Pancreas (tissue), 10 donors: ENCODE results near the gene CFL2. TPM values are rescaled to one million over a fixed set of nuclear protein-coding genes. Genes with fewer than 3 reads are reported as not detected.

Experiments used
- ATAC-seq, 4 donors: fragments of 200-7000 bp; cut with Tn5 transposase; one replicate each; pipeline versions ENCODE4 v1.8.0 to v1.9.1; 2020; ENCODE audit warnings: mild to moderate bottlenecking in 4 of 4, moderate library complexity in 4 of 4
- DNase-seq, 6 donors: peaks; one replicate each; pipeline ENCODE4 v3.0.0-alpha.2; 2020
- FAIRE-seq: peaks from 2 replicates; lab custom pipeline; 2012; peaks lifted over from hg19 to GRCh38; lab: Jason Lieb, UNC
- H3K27ac ChIP-seq, 4 donors: fragments of 200-600 bp; sonication (generic); 1 replicate in 3 of 4; 2 replicates in 1 of 4; pipeline versions ENCODE4 v1.5.0 to v1.8.0; 2020
- H3K27me3 ChIP-seq, 4 donors: fragments of 200-600 bp; one replicate each; pipeline ENCODE4 v1.8.0; 2021
- H3K36me3 ChIP-seq, 3 donors: fragments of 200-600 bp; sonication (generic) in 1 of 3; one replicate each; pipeline versions ENCODE4 v1.5.0 to v1.8.0; 2020 to 2021
- H3K4me1 ChIP-seq, 3 donors: fragments of 200-600 bp; one replicate each; pipeline ENCODE4 v1.8.0; 2021
- H3K4me3 ChIP-seq, 4 donors: fragments of 200-600 bp; sonication (generic) in 2 of 4; one replicate each; pipeline versions ENCODE4 v1.5.0 to v1.8.0; 2020 to 2021
- H3K9me3 ChIP-seq, 4 donors: fragments of 200-600 bp; one replicate each; pipeline ENCODE4 v1.8.0; 2021
- WGBS, 2 donors: extraction: QIAGEN DNeasy Blood & Tissue Kit; methylation state at CpG; one replicate each; pipeline ENCODE4 v1.1.7; 2013; 5-methylcytosine and 5-hydroxymethylcytosine counted together
- intact Hi-C, 3 donors: fragments of 100-400 bp; cut with DNase I; formaldehyde crosslinking; loops; one replicate each; pipeline versions ENCODE4 v1.11.1 to v1.14.2; 2022
- polyA plus RNA-seq, 2 donors: library from polyadenylated mRNA; stranded (reverse); fragments of 200-250 nt; gene quantifications; one replicate each; pipeline ENCODE4 v1.2.3, GENCODE V29; 2013
- total RNA-seq, 6 donors: library from RNA; stranded (reverse); fragmentation: NEBNext Ultra II Directional in 4 of 6; extraction: Animal tissue kit (Norgen Biotek cat#: 25700) in 4 of 6; gene quantifications; one replicate each; pipeline versions ENCODE4 v1.2.1 to v1.2.4, GENCODE V29; 2021 to 2023
- TF ChIP-seq, protein P1 (sequence below), 4 donors: fragments of 200-600 bp; sonication (generic) in 3 of 4; IDR thresholded peaks; one replicate each; pipeline versions ENCODE4 v1.5.0 to v1.8.0; 2021; ENCODE audit warnings: antibody characterized with exemption in 4 of 4
- donor health status: healthy with polysubstance abuse.
- donor health status: DM: no; HTN: no; CAD: no; lungs with moderate emphysema.
- donor health status: DM: no; HTN: no; CAD: no.
- donor health status: control.
- donor health status: control.
- donor health status: Bipolar disorder and iron deficiency.
- donor health status: DM: yes; HTN: yes; CAD: no.
- donor health status: DM: no; HTN: no; CAD: no.
- donor health status: DM: no; HTN: no; CAD: no.
- donor health status: DM: yes; HTN: yes; CAD: no.

CFL2 gene
- total and polyA plus RNA-seq, 8 donors: 5.1 to 12.7 (median 9.3) TPM

DNA sequence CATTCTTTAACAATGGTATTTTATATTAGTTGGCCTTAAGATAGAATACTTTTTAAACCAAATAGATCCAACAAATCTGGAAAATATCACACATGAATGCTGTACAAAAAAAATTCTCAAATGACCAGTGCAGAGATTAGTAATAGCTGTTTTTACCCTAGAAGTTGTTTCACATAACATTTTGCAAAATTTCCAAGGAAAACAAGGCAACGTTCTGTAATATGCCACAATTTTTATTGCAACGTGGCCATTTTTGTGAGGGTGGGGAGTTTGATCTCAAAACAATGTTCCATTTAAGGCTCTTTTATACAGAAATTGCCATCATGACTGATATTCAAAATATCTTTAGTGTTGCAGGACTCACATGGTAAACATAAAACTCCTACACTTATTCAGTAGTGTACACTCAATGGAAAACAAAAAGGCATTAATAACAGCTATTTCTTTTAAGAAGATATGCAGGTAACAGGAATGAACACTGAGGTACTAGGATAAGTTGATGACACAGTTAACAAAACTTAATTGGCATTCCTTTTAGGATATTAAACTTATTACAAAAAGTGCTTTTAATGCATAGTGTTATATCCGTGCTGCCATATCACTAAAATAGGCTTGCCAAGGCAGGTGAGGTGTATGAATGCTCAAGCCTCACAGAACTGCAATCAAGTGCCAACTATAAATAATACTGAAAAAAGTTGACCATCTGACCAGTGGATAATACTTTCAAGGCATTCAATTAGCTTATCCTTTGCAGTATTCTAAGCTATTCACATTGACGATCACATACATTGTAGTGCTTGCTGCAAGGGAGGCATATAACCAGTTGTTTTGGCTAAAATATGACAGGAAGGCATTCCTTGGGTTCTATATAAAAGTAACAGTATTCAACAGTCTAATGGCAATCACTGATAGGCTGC, 2.3 kb downstream of the CFL2 start:
- 81 to 85% methylated on average over 4 of the region's 4 CpGs for WGBS, 2 donors
- no peak for ATAC-seq

DNA sequence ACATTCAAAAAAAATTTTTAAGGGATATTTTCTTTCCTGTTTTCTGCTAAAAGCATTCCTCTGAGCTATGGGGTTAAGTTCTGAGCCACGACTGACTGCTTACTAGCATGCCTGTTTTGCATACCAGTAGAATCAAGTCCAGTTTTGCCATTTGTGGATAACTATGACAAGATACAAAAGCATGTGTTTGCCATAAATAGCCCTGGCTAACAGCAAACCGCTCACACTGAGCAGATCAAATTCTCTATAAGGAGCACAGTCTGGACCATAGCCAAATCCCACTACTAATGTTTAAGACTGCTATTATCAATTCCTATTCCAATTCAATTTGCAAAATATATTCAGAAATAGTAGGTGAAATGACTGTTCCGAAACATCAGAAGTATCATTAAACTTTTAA, 3.2 kb downstream of the CFL2 start:
- no peak for DNase-seq
- Histone ChIP-seq H3K27ac (peak overlapping the region in 2 of 4 donors; percentile 39 to 43), H3K4me1 (peaks cover 10 to 23% (median 18%) of the 10 kb centered on the region in 3 donors), H3K4me3 (no peak overlapping the region), H3K36me3 (peaks cover 0 to 5% (median 0%) of the 10 kb centered on the region in 3 donors), H3K9me3 (no peaks in the 10 kb centered on the region), H3K27me3 (no peaks in the 10 kb centered on the region)
- intact Hi-C loops: no loop called here
- no peak for FAIRE-seq
- no peak for ATAC-seq
- 53 to 58% methylated on average over 3 of the region's 3 CpGs for WGBS, 2 donors
- TF ChIP-seq, protein P1, sequence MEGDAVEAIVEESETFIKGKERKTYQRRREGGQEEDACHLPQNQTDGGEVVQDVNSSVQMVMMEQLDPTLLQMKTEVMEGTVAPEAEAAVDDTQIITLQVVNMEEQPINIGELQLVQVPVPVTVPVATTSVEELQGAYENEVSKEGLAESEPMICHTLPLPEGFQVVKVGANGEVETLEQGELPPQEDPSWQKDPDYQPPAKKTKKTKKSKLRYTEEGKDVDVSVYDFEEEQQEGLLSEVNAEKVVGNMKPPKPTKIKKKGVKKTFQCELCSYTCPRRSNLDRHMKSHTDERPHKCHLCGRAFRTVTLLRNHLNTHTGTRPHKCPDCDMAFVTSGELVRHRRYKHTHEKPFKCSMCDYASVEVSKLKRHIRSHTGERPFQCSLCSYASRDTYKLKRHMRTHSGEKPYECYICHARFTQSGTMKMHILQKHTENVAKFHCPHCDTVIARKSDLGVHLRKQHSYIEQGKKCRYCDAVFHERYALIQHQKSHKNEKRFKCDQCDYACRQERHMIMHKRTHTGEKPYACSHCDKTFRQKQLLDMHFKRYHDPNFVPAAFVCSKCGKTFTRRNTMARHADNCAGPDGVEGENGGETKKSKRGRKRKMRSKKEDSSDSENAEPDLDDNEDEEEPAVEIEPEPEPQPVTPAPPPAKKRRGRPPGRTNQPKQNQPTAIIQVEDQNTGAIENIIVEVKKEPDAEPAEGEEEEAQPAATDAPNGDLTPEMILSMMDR (IDR thresholded peaks at IDR 0.05): no peak

More for the DNA sequence above, 2.3 kb downstream of the CFL2 start:
- DNase-seq: no peak
- Histone ChIP-seq H3K27me3 (no peaks in the 10 kb centered on the region), H3K9me3 (no peaks in the 10 kb centered on the region), H3K36me3 (peaks cover 0 to 5% (median 0%) of the 10 kb centered on the region in 3 donors), H3K4me3 (no peak overlapping the region), H3K27ac (peak overlapping the region in 1 of 4 donors; percentile 93), H3K4me1 (peaks cover 10 to 23% (median 18%) of the 10 kb centered on the region in 3 donors)
- intact Hi-C loops: no loop called here
- TF ChIP-seq, protein P1 (IDR thresholded peaks at IDR 0.05): no peak
- FAIRE-seq: no peak

DNA sequence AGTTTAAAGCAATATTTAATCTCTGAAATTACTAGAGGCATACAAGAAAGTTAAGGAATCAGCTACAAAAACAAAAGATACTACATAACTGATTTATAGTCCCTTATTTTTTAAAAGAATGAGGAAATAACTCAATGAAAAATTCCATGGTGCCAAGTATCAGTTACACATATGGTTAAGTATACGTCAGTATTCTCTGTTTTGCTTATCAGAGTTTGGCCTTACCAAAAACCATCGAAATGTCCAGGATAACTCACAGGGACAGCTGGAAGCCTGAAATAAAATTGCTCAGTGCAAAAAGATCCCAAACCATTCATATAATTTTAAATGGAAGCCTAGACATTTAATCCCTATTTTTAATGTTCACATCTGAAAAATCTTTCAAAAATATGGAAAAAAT, 3.6 kb downstream of the CFL2 start:
- intact Hi-C loops: no loop called here
- ATAC-seq (no peak), DNase-seq (no peak), FAIRE-seq (no peak)
- 25 to 27% methylated on average over 2 of the region's 2 CpGs for WGBS, 2 donors
- H3K36me3 ChIP-seq: peaks cover 0 to 5% (median 0%) of the 10 kb centered on the region in 3 donors
- peak overlapping the region in 2 of 4 donors; percentile 39 to 43 for H3K27ac ChIP-seq
- no peak overlapping the region for H3K4me3 ChIP-seq
- H3K27me3 ChIP-seq: no peaks in the 10 kb centered on the region
- no peaks in the 10 kb centered on the region for H3K9me3 ChIP-seq
- peaks cover 10 to 23% (median 18%) of the 10 kb centered on the region in 3 donors for H3K4me1 ChIP-seq
- TF ChIP-seq, protein P1 (IDR thresholded peaks at IDR 0.05): no peak

GRCh38 chr14:34710006-34710405, 4.4 kb downstream of the CFL2 start:
- DNase-seq (no peak), FAIRE-seq (peak; percentile 34), ATAC-seq (no peak)
- intact Hi-C loops: no loop called here
- Histone ChIP-seq H3K27me3 (no peaks in the 10 kb centered on the region), H3K4me1 (peaks cover 10 to 23% (median 18%) of the 10 kb centered on the region in 3 donors), H3K36me3 (peaks cover 0 to 5% (median 0%) of the 10 kb centered on the region in 3 donors), H3K9me3 (no peaks in the 10 kb centered on the region), H3K27ac (peak overlapping the region in 2 of 4 donors; percentile 39 to 43), H3K4me3 (no peak overlapping the region)
- WGBS, 2 donors: 15% methylated on average over 1 of the region's 1 CpG
- TF ChIP-seq, protein P1 (IDR thresholded peaks at IDR 0.05): no peak
